GM12872 (cell line): Measurements from ENCODE around the gene ESRRA.

Experiments used
- CTCF ChIP-seq: IDR thresholded peaks from 3 replicates; pipeline ENCODE4 v1.5.1; 2011; ENCODE audit warnings: low read depth, mild to moderate bottlenecking, low read length, moderate library complexity; ENCODE audit not compliant: insufficient read depth

ESRRA gene

GRCh38 chr11:64321026-64321425 lies 15.7 kb downstream of the ESRRA start:
- no peak for TF ChIP-seq CTCF

GRCh38 chr11:64321533-64321932 lies 16.2 kb downstream of the ESRRA start:
- TF ChIP-seq CTCF: no peak

- no peak for TF ChIP-seq CTCF
Observed at GRCh38 chr11:64322925-64323260, 17.6 kb downstream of the ESRRA start.

- no peak for TF ChIP-seq CTCF
Observed at GRCh38 chr11:64323373-64323772, 18.0 kb downstream of the ESRRA start.

- no peak for TF ChIP-seq CTCF
Observed at GRCh38 chr11:64324692-64325469, 19.6 kb downstream of the ESRRA start.

GRCh38 chr11:64327375-64327774 lies 22.1 kb downstream of the ESRRA start:
- no peak for TF ChIP-seq CTCF

- no peak for TF ChIP-seq CTCF
Observed at GRCh38 chr11:64327993-64328392, 22.7 kb downstream of the ESRRA start.
